Upper lobe of left lung (tissue), 4 donors: Measurements from ENCODE around the gene MYL6B.

Experiments
- EP300 ChIP-seq, 4 donors: sonication (generic); formaldehyde crosslinking; IDR thresholded peaks; one replicate each; pipeline ENCODE4 v1.5.1; 2017; ENCODE audit warnings: antibody characterized with exemption in 4 of 4, control low read depth in 2 of 4
- POLR2A ChIP-seq, 4 donors: fragments of 450-650 bp; IDR thresholded peaks; one replicate each; pipeline ENCODE4 v1.5.1; 2016 to 2017; ENCODE audit warnings: antibody characterized with exemption in 4 of 4, mild to moderate bottlenecking in 2 of 4
- POLR2AphosphoS5 ChIP-seq, 2 donors: sonication (generic); formaldehyde crosslinking; IDR thresholded peaks; one replicate each; pipeline ENCODE4 v1.5.1; 2017; ENCODE audit warnings: antibody characterized with exemption in 2 of 2
- TF ChIP-seq, protein P1 (sequence below), 6 experiments: fragments of 450-650 bp in 4 of 6; fragments of 200-600 bp in 2 of 6; sonication (generic) in 2 of 6; IDR thresholded peaks; one replicate each; pipeline ENCODE4 v1.5.1; 2016 to 2019; ENCODE audit warnings: antibody characterized with exemption in 6 of 6

DNA sequence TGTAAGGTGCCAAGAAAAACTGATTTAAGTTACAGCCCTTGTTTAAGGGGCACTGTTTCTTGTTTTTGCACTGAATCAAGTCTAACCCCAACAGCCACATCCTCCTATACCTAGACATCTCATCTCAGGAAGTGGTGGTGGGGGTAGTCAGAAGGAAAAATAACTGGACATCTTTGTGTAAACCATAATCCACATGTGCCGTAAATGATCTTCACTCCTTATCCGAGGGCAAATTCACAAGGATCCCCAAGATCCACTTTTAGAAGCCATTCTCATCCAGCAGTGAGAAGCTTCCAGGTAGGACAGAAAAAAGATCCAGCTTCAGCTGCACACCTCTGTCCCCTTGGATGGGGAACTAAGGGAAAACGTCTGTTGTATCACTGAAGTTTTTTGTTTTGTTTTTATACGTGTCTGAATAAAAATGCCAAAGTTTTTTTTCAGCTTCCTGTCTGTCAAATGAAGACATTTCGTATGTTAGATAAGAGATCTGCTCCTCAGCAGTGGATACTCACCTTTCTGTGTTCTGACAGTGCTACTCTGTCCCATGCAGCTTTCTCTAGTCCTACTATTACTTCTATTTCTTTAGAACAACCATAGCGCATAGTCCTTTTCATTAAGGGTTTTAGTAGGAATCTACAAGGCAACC is 49.2 kb upstream of the MYL6B start:
- no peak for TF ChIP-seq EP300 (IDR thresholded peaks at IDR 0.05)
- TF ChIP-seq, protein P1, sequence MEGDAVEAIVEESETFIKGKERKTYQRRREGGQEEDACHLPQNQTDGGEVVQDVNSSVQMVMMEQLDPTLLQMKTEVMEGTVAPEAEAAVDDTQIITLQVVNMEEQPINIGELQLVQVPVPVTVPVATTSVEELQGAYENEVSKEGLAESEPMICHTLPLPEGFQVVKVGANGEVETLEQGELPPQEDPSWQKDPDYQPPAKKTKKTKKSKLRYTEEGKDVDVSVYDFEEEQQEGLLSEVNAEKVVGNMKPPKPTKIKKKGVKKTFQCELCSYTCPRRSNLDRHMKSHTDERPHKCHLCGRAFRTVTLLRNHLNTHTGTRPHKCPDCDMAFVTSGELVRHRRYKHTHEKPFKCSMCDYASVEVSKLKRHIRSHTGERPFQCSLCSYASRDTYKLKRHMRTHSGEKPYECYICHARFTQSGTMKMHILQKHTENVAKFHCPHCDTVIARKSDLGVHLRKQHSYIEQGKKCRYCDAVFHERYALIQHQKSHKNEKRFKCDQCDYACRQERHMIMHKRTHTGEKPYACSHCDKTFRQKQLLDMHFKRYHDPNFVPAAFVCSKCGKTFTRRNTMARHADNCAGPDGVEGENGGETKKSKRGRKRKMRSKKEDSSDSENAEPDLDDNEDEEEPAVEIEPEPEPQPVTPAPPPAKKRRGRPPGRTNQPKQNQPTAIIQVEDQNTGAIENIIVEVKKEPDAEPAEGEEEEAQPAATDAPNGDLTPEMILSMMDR (IDR thresholded peaks at IDR 0.05) = no peak
- TF ChIP-seq POLR2A (IDR thresholded peaks at IDR 0.05) = no peak
- TF ChIP-seq POLR2AphosphoS5 (IDR thresholded peaks at IDR 0.05) = no peak
